ENCODE results near the gene SBK2.

GRCh38 chr19:55578031-55578760 lies 41.3 kb upstream of the SBK2 start:
- TF ChIP-seq POLR2A (IDR thresholded peaks at IDR 0.05; ENCODE audit: low read depth, low read length) (no peak), CTCF (IDR thresholded peaks at IDR 0.05; ENCODE audit: extremely low read depth in 1 of 2, insufficient read depth in 1 of 2, low read depth in 1 of 2, low read length in 2 of 2) (no peak), POLR2AphosphoS5 (IDR thresholded peaks at IDR 0.05; ENCODE audit: insufficient read depth, low read depth, low read length) (no peak), EZH2 (IDR thresholded peaks at IDR 0.05; ENCODE audit: borderline replicate concordance, low read depth, low read length, severe bottlenecking) (no peak), GATA2 (IDR thresholded peaks at IDR 0.05; ENCODE audit: insufficient read depth, insufficient read length, low read depth, low read length) (no peak), MYC (IDR thresholded peaks at IDR 0.05; ENCODE audit: low read depth, low read length) (no peak)

All from endothelial cell of umbilical vein (primary cell).